ENCODE data around the gene MALRD1.

MALRD1 gene

DNA sequence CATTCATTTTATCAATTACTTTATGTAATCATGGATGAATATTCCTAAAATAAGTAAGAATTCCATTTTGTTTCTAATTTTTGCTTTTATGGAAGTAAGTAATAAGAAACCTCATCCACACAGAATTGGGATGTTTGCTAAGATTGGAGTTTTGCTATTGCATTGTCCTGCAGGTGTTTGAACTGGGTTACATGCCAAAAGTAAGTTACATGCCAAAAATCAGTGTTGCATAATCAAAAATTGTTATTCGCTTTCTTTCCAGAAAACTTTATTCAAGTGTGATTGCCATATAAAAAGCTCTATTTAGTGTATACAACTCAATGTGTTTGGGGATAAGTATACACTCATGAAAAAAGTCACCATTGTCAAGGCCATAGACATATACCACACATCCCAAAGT lies 420.9 kb downstream of the MALRD1 start:
- FAIRE-seq, result no peak
- DNase-seq (ENCODE audit: insufficient read length, low spot score), result no peak
- TF ChIP-seq POLR2A (IDR thresholded peaks at IDR 0.05; ENCODE audit: low read depth, low read length) (no peak), TAF1 (IDR thresholded peaks at IDR 0.05; ENCODE audit: low read depth, low read length) (no peak), POU2F2 (IDR thresholded peaks at IDR 0.05; ENCODE audit: low read depth, low read length) (no peak), POLR2AphosphoS5 (IDR thresholded peaks at IDR 0.05; ENCODE audit: low read depth, low read length) (no peak), SPI1 (IDR thresholded peaks at IDR 0.05; ENCODE audit: low read depth, low read length) (no peak), PAX5 (IDR thresholded peaks at IDR 0.05; ENCODE audit: insufficient read depth, low read length, severe bottlenecking) (no peak)

DNA sequence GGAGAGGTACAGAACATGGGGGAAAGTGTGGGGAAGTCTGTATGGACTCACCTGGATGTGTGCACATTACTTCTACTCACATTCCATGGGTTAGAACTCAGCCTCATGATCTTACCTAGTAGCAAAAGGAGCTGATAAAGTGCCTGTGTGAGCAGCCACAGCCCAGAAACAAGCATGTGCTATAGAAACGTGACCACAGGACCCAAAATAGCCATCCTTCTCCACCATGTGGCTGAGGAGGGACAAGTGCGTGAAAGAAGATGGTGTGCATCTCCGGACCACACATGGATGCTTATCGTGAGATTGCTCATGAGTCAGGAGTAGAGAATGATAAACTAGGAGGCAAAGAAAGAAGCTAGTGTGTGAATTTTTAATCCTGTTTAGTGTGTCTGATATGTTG lies 431.3 kb downstream of the MALRD1 start:
- TF ChIP-seq TAF1 (IDR thresholded peaks at IDR 0.05; ENCODE audit: low read depth, low read length) (no peak), PAX5 (IDR thresholded peaks at IDR 0.05; ENCODE audit: insufficient read depth, low read length, severe bottlenecking) (no peak), POLR2AphosphoS5 (IDR thresholded peaks at IDR 0.05; ENCODE audit: low read depth, low read length) (no peak), POLR2A (IDR thresholded peaks at IDR 0.05; ENCODE audit: low read depth, low read length) (no peak), SPI1 (IDR thresholded peaks at IDR 0.05; ENCODE audit: low read depth, low read length) (no peak), POU2F2 (IDR thresholded peaks at IDR 0.05; ENCODE audit: low read depth, low read length) (no peak)
- DNase-seq (ENCODE audit: insufficient read length, low spot score) (no peak), FAIRE-seq (no peak)

DNA sequence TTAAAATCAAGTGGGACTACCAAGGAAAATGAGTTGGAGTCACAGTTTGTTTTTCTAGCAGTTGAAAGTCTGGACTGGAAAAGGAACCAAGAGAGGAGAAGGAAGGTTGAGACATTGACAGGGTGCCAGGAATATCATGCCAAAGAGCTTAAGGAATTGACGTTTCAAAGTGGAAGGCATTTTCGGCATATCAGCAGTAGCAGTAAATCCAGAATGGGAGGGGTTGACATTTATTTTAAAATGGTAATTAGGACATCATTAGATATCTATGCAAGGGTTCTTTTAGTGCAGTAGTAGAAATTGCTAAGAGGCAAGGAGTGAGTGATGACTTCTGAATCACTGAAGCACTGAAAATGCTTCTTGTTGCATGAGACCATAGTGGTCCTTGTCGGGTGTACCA lies 431.8 kb downstream of the MALRD1 start:
- FAIRE-seq, result no peak
- TF ChIP-seq PAX5 (IDR thresholded peaks at IDR 0.05; ENCODE audit: insufficient read depth, low read length, severe bottlenecking), result no peak
- no peak for TF ChIP-seq POLR2AphosphoS5 (IDR thresholded peaks at IDR 0.05; ENCODE audit: low read depth, low read length)
- no peak for TF ChIP-seq SPI1 (IDR thresholded peaks at IDR 0.05; ENCODE audit: low read depth, low read length)
- TF ChIP-seq TAF1 (IDR thresholded peaks at IDR 0.05; ENCODE audit: low read depth, low read length), result no peak
- no peak for TF ChIP-seq POLR2A (IDR thresholded peaks at IDR 0.05; ENCODE audit: low read depth, low read length)
- TF ChIP-seq POU2F2 (IDR thresholded peaks at IDR 0.05; ENCODE audit: low read depth, low read length), result no peak
- no peak for DNase-seq (ENCODE audit: insufficient read length, low spot score)

DNA sequence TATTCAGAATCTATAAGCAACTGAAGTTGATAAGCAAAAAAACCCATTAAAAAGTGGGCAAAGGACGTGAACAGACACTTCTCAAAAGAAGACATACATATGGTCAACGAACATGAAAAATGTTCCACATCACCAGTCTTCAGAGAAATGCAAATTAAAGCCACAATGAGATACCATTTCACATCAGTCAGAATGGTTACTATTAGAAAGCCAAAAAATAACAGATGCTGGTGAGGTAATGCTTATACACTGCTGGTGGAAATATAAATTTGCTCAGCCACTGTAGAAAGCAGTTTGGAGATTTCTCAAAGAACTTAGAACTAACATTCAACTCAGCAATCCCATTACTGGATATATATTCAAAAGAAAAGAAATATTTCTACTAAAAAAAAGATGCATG lies 434.8 kb downstream of the MALRD1 start:
- no peak for DNase-seq (ENCODE audit: insufficient read length, low spot score)
- TF ChIP-seq SPI1 (IDR thresholded peaks at IDR 0.05; ENCODE audit: low read depth, low read length) (no peak), POLR2A (IDR thresholded peaks at IDR 0.05; ENCODE audit: low read depth, low read length) (no peak), POU2F2 (IDR thresholded peaks at IDR 0.05; ENCODE audit: low read depth, low read length) (no peak), POLR2AphosphoS5 (IDR thresholded peaks at IDR 0.05; ENCODE audit: low read depth, low read length) (no peak), TAF1 (IDR thresholded peaks at IDR 0.05; ENCODE audit: low read depth, low read length) (no peak), PAX5 (IDR thresholded peaks at IDR 0.05; ENCODE audit: insufficient read depth, low read length, severe bottlenecking) (no peak)
- no peak for FAIRE-seq

DNA sequence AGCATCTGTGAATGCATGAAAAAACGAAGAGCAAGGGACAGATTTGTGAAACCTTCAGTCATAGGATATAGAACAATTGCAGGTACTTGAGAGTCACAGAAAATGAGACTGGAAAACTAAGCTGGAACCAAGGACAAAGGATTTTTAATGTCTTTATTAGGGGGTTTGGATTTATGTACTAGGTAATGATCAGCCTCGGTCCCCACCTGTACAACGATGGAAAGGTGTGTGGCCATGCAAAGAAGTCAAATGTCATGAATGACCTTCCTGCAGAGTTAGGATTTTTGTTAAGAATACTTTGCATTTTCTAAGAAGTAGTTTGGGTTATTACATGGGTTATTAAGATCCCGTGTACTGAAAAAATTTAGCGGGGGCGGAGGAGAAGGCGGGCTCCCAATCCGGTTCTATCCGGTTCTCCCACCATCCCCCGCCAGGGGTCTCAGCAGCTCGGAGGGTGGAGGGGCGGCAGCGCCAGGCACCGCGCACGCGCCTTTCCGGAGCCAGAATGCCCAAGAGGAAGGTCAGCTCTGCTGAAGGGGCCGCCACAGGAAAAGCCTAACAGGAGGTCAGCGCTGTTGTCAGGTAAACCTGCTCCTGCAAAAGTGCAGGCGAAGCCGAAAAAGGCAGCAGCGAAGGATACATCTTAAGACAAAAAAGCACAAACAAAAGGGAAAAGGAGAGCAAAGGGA lies 440.1 kb downstream of the MALRD1 start:
- DNase-seq (ENCODE audit: insufficient read length, low spot score) (no peak), FAIRE-seq (no peak)
- no peak for TF ChIP-seq TAF1 (IDR thresholded peaks at IDR 0.05; ENCODE audit: low read depth, low read length)

DNA sequence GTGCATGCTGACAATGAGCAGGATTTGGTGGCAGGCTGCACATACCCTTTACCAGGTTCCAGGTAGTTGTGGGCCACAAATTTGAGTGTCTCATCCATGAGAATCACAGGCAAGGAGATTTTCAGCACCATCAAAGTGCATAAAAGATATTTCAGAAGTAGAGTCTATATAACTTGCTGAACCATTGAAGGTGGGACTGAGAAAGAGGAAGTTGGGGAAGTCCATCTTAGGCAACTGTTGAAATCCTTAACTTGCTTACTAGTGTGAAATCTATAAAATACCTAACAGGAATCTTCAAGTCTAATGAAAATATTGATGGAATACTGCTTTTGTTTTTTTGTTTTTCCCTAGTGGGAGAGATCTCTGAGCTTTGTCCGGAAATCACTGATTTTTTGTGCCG lies 442.6 kb downstream of the MALRD1 start:
- FAIRE-seq (no peak), DNase-seq (ENCODE audit: insufficient read length, low spot score) (no peak)
- TF ChIP-seq SPI1 (IDR thresholded peaks at IDR 0.05; ENCODE audit: low read depth, low read length) (no peak), PAX5 (IDR thresholded peaks at IDR 0.05; ENCODE audit: insufficient read depth, low read length, severe bottlenecking) (no peak), POLR2AphosphoS5 (IDR thresholded peaks at IDR 0.05; ENCODE audit: low read depth, low read length) (no peak), POU2F2 (IDR thresholded peaks at IDR 0.05; ENCODE audit: low read depth, low read length) (no peak), TAF1 (IDR thresholded peaks at IDR 0.05; ENCODE audit: low read depth, low read length) (no peak), POLR2A (IDR thresholded peaks at IDR 0.05; ENCODE audit: low read depth, low read length) (no peak)

DNA sequence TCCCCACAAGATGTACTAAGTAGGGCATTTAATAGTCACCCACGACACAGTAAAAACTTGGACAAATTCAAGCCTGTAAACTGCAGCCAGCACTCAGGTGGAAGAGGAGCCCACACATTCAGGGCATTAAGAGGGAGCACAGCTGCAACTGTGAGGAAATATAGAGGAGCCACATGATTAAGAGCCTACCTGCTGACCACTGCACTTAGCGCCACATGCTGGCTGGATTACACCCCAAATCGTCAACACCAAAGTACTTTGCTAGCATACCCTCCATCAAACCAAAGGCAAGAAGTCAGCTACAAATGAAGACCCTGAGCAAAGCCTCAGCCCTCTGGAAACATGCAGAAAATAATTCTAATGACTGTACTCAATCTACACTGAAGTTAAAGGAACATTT lies 445.3 kb downstream of the MALRD1 start:
- TF ChIP-seq POU2F2 (IDR thresholded peaks at IDR 0.05; ENCODE audit: low read depth, low read length), result no peak
- TF ChIP-seq SPI1 (IDR thresholded peaks at IDR 0.05; ENCODE audit: low read depth, low read length), result no peak
- TF ChIP-seq TAF1 (IDR thresholded peaks at IDR 0.05; ENCODE audit: low read depth, low read length), result no peak
- no peak for TF ChIP-seq POLR2A (IDR thresholded peaks at IDR 0.05; ENCODE audit: low read depth, low read length)
- TF ChIP-seq POLR2AphosphoS5 (IDR thresholded peaks at IDR 0.05; ENCODE audit: low read depth, low read length), result no peak
- TF ChIP-seq PAX5 (IDR thresholded peaks at IDR 0.05; ENCODE audit: insufficient read depth, low read length, severe bottlenecking), result no peak
- no peak for FAIRE-seq
- no peak for DNase-seq (ENCODE audit: insufficient read length, low spot score)

DNA sequence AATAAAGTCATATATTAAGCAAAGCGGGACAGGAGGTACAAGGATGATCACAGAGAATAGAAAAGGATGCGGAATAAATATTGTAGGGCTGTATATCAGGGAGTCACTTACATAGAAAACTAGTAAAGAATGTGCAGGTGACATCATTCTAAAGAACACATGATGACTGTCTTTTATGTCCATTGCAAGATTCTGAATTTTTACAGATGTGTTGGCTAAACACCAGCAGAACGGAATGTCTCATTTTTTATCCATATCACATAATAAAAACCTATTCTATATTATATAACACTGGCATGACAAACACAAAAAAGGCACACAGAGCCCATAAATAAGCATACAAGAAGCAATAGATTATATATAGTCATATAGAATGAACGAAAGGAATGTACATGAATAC lies 448.4 kb downstream of the MALRD1 start:
- no peak for DNase-seq (ENCODE audit: insufficient read length, low spot score)
- TF ChIP-seq SPI1 (IDR thresholded peaks at IDR 0.05; ENCODE audit: low read depth, low read length) (no peak), PAX5 (IDR thresholded peaks at IDR 0.05; ENCODE audit: insufficient read depth, low read length, severe bottlenecking) (no peak), TAF1 (IDR thresholded peaks at IDR 0.05; ENCODE audit: low read depth, low read length) (no peak), POLR2AphosphoS5 (IDR thresholded peaks at IDR 0.05; ENCODE audit: low read depth, low read length) (no peak), POU2F2 (IDR thresholded peaks at IDR 0.05; ENCODE audit: low read depth, low read length) (no peak), POLR2A (IDR thresholded peaks at IDR 0.05; ENCODE audit: low read depth, low read length) (no peak)
- no peak for FAIRE-seq

DNA sequence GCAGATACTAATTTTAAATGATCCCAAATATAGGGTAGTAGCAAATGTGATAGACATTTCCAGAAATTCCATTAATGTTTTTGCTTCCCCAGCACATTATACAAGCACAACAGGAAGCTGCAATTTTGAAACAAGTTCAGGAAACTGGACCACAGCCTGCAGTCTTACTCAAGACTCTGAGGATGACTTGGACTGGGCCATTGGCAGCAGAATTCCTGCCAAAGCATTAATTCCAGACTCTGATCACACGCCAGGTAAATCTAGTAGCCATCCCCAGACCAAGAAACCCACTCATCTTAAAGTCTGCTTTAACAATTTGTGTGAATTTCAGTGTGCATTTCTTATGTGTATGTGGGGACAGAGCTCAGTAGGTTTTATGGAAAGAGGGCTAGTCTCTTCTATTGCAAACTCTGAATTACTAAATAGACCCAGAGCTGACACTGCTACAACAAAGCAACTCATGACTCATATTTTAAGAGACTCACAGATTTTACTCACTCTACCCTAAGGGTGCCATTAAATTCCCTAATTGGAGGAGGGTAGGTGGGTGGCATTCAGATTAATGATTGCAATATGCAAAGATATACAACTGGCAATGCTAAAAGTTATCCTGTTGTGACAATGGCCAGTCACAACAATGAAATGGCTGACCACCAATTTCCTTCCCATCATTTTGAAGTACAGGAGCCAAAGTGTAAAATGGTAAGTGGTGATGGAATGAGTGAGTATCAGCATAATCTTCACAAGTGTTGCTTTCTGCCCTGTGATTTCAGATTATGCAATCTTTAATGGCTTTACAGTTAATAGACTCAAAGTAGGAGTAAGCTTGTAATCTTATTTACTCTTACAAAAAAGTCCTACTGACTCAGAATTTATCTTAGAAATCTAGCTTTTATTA lies 450.0 kb downstream of the MALRD1 start:
- TF ChIP-seq POU2F2 (IDR thresholded peaks at IDR 0.05; ENCODE audit: low read depth, low read length), result no peak
- no peak for TF ChIP-seq SPI1 (IDR thresholded peaks at IDR 0.05; ENCODE audit: low read depth, low read length)
- TF ChIP-seq POLR2AphosphoS5 (IDR thresholded peaks at IDR 0.05; ENCODE audit: low read depth, low read length), result no peak
- no peak for TF ChIP-seq TAF1 (IDR thresholded peaks at IDR 0.05; ENCODE audit: low read depth, low read length)
- TF ChIP-seq PAX5 (IDR thresholded peaks at IDR 0.05; ENCODE audit: insufficient read depth, low read length, severe bottlenecking), result no peak
- TF ChIP-seq POLR2A (IDR thresholded peaks at IDR 0.05; ENCODE audit: low read depth, low read length), result no peak
- FAIRE-seq (no peak), DNase-seq (ENCODE audit: insufficient read length, low spot score) (no peak)

All from GM12891 (cell line).